22Rv1 (cell line): ENCODE data around the gene TECPR1.

ENCODE experiments used
- ZFX ChIP-seq: fragments of 450-650 bp; IDR thresholded peaks from 2 replicates; pipeline ENCODE4 v1.6.1; 2017; ENCODE audit warnings: antibody characterized with exemption, borderline replicate concordance
- TF ChIP-seq, protein P1 (sequence below): fragments of 450-650 bp; IDR thresholded peaks from 2 replicates; pipeline ENCODE4 v1.5.1; 2017; ENCODE audit warnings: mild to moderate bottlenecking

DNA sequence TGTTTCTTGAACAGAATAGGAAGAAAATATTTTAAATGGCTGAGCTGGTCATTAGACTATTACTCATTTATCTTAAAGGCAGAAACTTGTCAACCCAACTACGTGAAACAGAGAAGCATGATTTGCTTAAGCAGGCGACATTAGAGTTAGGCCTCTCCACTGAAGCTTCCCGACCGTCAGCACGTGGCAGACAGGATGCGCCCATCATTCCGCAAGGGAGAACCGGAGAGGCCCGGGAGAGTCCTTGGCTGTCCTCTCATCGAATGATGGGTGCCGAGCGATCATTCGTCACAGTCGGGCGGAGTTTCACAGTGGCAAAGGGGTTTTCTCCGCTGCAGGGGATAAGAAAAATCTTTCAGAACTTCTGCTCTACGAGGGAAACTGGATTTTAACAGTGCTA, 41.2 kb upstream of the TECPR1 start:
- TF ChIP-seq, protein P1, sequence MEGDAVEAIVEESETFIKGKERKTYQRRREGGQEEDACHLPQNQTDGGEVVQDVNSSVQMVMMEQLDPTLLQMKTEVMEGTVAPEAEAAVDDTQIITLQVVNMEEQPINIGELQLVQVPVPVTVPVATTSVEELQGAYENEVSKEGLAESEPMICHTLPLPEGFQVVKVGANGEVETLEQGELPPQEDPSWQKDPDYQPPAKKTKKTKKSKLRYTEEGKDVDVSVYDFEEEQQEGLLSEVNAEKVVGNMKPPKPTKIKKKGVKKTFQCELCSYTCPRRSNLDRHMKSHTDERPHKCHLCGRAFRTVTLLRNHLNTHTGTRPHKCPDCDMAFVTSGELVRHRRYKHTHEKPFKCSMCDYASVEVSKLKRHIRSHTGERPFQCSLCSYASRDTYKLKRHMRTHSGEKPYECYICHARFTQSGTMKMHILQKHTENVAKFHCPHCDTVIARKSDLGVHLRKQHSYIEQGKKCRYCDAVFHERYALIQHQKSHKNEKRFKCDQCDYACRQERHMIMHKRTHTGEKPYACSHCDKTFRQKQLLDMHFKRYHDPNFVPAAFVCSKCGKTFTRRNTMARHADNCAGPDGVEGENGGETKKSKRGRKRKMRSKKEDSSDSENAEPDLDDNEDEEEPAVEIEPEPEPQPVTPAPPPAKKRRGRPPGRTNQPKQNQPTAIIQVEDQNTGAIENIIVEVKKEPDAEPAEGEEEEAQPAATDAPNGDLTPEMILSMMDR, result no peak
- TF ChIP-seq ZFX, result no peak
